ENCODE measurements around the gene ADAMTS19.

- TF ChIP-seq EZH2 (IDR thresholded peaks at IDR 0.05; ENCODE audit: insufficient read depth, poor library complexity, severe bottlenecking) (no peak), EZH2phosphoT487 (IDR thresholded peaks at IDR 0.05; ENCODE audit: insufficient read depth, low read depth) (no peak)
These were observed 264.5 kb downstream of the ADAMTS19 start for GRCh38 chr5:129724647-129725046.
